NT2/D1 (cell line): ENCODE results near the gene CX3CL1.

Source experiments
- DNase-seq: peaks from one replicate; pipeline ENCODE4 v3.0.0-alpha.2; 2011; ENCODE audit warnings: low read depth, low spot score
- H3K27me3 ChIP-seq: 2 replicates; pipeline ENCODE4 v1.6.0; 2011; ENCODE audit warnings: mild to moderate bottlenecking; ENCODE audit not compliant: insufficient read length, insufficient read depth
- H3K36me3 ChIP-seq: 2 replicates; pipeline ENCODE4 v1.6.1; 2011; ENCODE audit warnings: mild to moderate bottlenecking, low read length, mixed read lengths; ENCODE audit not compliant: insufficient read depth, insufficient read length
- H3K4me1 ChIP-seq: 2 replicates; pipeline ENCODE4 v1.5.1; 2011; ENCODE audit not compliant: insufficient read depth, insufficient read length
- H3K4me3 ChIP-seq: 2 replicates; pipeline ENCODE4 v1.5.1; 2011; ENCODE audit warnings: low read depth; ENCODE audit not compliant: insufficient read length
- H3K9ac ChIP-seq: 2 replicates; pipeline ENCODE4 v1.6.0; 2011; ENCODE audit warnings: low read depth; ENCODE audit not compliant: insufficient read length
- H3K9me3 ChIP-seq: 2 replicates; pipeline ENCODE4 v1.5.1; 2011; ENCODE audit warnings: mild to moderate bottlenecking, low read length; ENCODE audit not compliant: insufficient read depth
- SUZ12 ChIP-seq: IDR thresholded peaks from 2 replicates; pipeline ENCODE4 v1.6.1; 2011; ENCODE audit not compliant: insufficient read length, insufficient read depth; ENCODE audit errors: extremely low read depth
- YY1 ChIP-seq: IDR thresholded peaks from 2 replicates; pipeline ENCODE4 v1.6.1; 2011; ENCODE audit not compliant: insufficient read length, insufficient read depth
- ZNF274 ChIP-seq: IDR thresholded peaks from 2 replicates; pipeline ENCODE4 v1.6.1; 2011; ENCODE audit warnings: mild to moderate bottlenecking, low read depth, low read length

The CX3CL1 gene

DNA sequence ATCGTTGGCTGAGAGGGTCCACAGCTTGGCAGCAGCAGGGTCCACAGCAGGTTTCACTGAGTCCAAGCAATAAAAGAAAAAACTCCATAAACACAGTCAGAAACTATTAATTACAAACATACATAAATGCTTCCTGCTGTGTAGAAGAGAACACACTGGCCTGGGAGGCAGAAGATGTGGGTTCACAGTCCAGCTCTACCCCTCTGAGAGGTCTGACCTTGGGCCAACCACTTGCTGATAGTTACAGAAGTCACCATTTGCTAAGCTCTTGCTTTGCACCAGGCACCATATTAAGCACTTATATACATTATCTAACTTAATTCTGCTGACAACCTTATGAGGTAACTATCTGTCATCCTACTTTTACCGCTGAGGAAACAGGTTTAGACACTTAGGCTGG is 60.2 kb downstream of the CX3CL1 start:
- H3K4me3 ChIP-seq, result no peak overlapping the region
- no peaks in the 10 kb centered on the region for H3K27me3 ChIP-seq
- no peak overlapping the region for H3K9ac ChIP-seq
- no peaks in the 10 kb centered on the region for H3K4me1 ChIP-seq
- DNase-seq, result no peak
- H3K9me3 ChIP-seq, result no peaks in the 10 kb centered on the region
- peaks cover 93% of the 10 kb centered on the region for H3K36me3 ChIP-seq
- TF ChIP-seq YY1 (no peak), SUZ12 (no peak), ZNF274 (no peak)

DNA sequence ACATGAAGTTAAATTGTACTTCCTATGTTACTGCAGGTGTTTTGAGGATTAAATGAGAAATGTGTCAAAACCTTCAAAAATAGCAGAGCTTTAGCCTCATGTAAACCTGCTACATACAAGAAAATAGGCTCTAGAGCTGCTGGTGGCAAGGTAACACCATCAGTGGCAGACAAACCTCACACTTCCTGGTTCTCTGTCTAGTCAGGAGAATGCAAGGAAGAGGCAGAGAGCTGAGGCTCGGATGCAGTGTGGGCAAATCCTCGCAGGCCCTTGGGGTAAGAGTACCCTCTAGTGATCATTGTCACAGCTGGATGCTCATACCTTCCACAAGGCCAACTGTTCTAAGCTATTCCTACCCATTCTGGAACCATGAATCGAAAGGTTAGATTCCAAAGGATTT is 60.7 kb downstream of the CX3CL1 start:
- DNase-seq, result no peak

DNA sequence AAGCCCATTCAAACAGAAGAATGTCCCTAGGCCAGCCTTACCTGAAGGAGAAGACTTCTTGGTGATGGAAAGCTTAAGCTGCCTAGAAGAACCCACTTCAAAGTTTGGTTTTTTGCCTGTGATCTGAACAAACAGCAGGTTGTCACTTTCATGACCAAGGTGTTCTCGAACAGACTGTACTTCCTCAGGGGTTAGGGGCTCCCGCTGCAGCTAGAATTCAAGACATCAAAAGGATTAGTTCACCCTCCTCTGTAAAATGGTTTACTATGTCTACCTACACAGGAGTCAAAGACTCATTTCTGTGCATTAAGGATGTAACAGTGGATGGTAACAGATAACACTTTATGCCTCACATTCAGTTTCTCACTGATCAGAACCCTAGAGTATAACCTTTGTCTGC is 61.7 kb downstream of the CX3CL1 start:
- Histone ChIP-seq H3K9me3 (no peaks in the 10 kb centered on the region), H3K27me3 (no peaks in the 10 kb centered on the region), H3K4me3 (no peak overlapping the region), H3K9ac (no peak overlapping the region), H3K36me3 (peaks cover 93% of the 10 kb centered on the region), H3K4me1 (no peaks in the 10 kb centered on the region)
- no peak for DNase-seq
- TF ChIP-seq ZNF274 (no peak), SUZ12 (no peak), YY1 (no peak)

More for the DNA sequence above, 60.7 kb downstream of the CX3CL1 start:
- Histone ChIP-seq H3K36me3 (peaks cover 93% of the 10 kb centered on the region), H3K9me3 (no peaks in the 10 kb centered on the region), H3K4me1 (no peaks in the 10 kb centered on the region), H3K9ac (no peak overlapping the region), H3K4me3 (no peak overlapping the region), H3K27me3 (no peaks in the 10 kb centered on the region)
- TF ChIP-seq ZNF274, result no peak
- no peak for TF ChIP-seq YY1
- no peak for TF ChIP-seq SUZ12
